Measurements from ENCODE around the gene OR4D1. TPM values are rescaled to one million over a fixed set of nuclear protein-coding genes. Genes with fewer than 3 reads are reported as not detected.

OR4D1 gene
- total and polyA plus RNA-seq, 9 of the 15 experiments (the other 6 are each of a cell fraction or from before 2014, with no cell fraction given): not detected

GRCh38 chr17:58113947-58114346 is 34.2 kb upstream of the OR4D1 start (continued):
- no peak for TF ChIP-seq CHD7 (IDR thresholded peaks at IDR 0.05; ENCODE audit: low read depth, low read length)
